ENCODE data around the gene KATNAL1.

GRCh38 chr13:30165071-30165470 lies 142.3 kb downstream of the KATNAL1 start:
- TF ChIP-seq EZH2 (IDR thresholded peaks at IDR 0.05; ENCODE audit: borderline replicate concordance, low read length) (no peak), CTCF (conservative IDR thresholded peaks at IDR 0.05 in 1 of 2, IDR thresholded peaks at IDR 0.05 in 1 of 2; ENCODE audit: extremely low read depth in 1 of 2, insufficient read depth in 1 of 2, low read depth in 1 of 2, low read length in 2 of 2) (no peak)

Measured in mammary epithelial cell (primary cell).